Glutamatergic neuron (in vitro differentiated cells): Measurements from ENCODE around the gene CCT6A. TPM values are rescaled to one million over a fixed set of nuclear protein-coding genes. Genes with fewer than 3 reads are reported as not detected.
"Not testable (repeated sequence)": the region's sequence is repeated elsewhere in the genome, so short reads cannot be mapped to it uniquely, and the experiment has no call there.

Experiments used
- DNase-seq: peaks from one replicate; pipeline ENCODE4 v3.0.0; 2022
- H3K27ac Mint-ChIP-seq: one replicate; pipeline ENCODE4 v1.8.0; 2020; ENCODE audit warnings: mild to moderate bottlenecking, mixed read lengths, inconsistent platforms; ENCODE audit not compliant: unreplicated experiment
- H3K27me3 Mint-ChIP-seq: one replicate; pipeline ENCODE4 v1.8.0; 2020; ENCODE audit warnings: mild to moderate bottlenecking, moderate library complexity, mixed read lengths, inconsistent platforms; ENCODE audit not compliant: unreplicated experiment
- H3K36me3 Mint-ChIP-seq: one replicate; pipeline ENCODE4 v1.8.0; 2020; ENCODE audit warnings: mild to moderate bottlenecking, mixed read lengths, inconsistent platforms; ENCODE audit not compliant: unreplicated experiment
- H3K4me1 Mint-ChIP-seq: one replicate; pipeline ENCODE4 v1.8.0; 2020; ENCODE audit warnings: mild to moderate bottlenecking, low read depth, mixed read lengths, inconsistent platforms; ENCODE audit not compliant: unreplicated experiment
- H3K4me3 Mint-ChIP-seq: one replicate; pipeline ENCODE4 v1.8.0; 2020; ENCODE audit warnings: mild to moderate bottlenecking, mixed read lengths, inconsistent platforms; ENCODE audit not compliant: unreplicated experiment
- H3K9me3 Mint-ChIP-seq: one replicate; pipeline ENCODE4 v1.8.0; 2020; ENCODE audit warnings: mild to moderate bottlenecking, moderate library complexity, mixed read lengths, inconsistent platforms; ENCODE audit not compliant: unreplicated experiment
- CTCF ChIP-seq: fragments of 200-600 bp; sonication (generic); IDR thresholded peaks from one replicate; pipeline ENCODE4 v1.5.0; 2021; ENCODE audit not compliant: partially characterized antibody, unreplicated experiment
- total RNA-seq: library from RNA; stranded (reverse); fragmentation: NEBNext Ultra II Directional; extraction: Animal tissue kit (Norgen Biotek cat#: 25700); gene quantifications from one replicate; pipeline ENCODE4 v1.2.1, GENCODE V29; 2021; ENCODE audit not compliant: unreplicated experiment

CCT6A gene
- total RNA-seq, 1 donor from 2014 or later, result 203 TPM

GRCh38 chr7:56106108-56107073, 54.8 kb downstream of the CCT6A start, which contains the start of gene CHCHD2:
CHCHD2 (minus strand) TSS chr7:56106476; CDS start chr7:56106413, 63 bp downstream.
- Mint-ChIP-seq H3K9me3 (peaks cover 12% of the 10 kb centered on the region), H3K27ac (no peak within 1 kb of the TSS), H3K4me1 (no peaks in the 10 kb centered on the region), H3K36me3 (peaks cover 4% of the 10 kb centered on the region), H3K4me3 (no peak within 1 kb of the TSS), H3K27me3 (no peaks in the 10 kb centered on the region)
- DNase-seq, result no peak
- no peak for TF ChIP-seq CTCF

- H3K4me3 Mint-ChIP-seq, result no peak overlapping the region
- TF ChIP-seq CTCF, result no peak
- H3K36me3 Mint-ChIP-seq, result peaks cover 4% of the 10 kb centered on the region
- no peak overlapping the region for H3K27ac Mint-ChIP-seq
- no peaks in the 10 kb centered on the region for H3K27me3 Mint-ChIP-seq
- H3K4me1 Mint-ChIP-seq, result no peaks in the 10 kb centered on the region
- peaks cover 12% of the 10 kb centered on the region for H3K9me3 Mint-ChIP-seq
- no peak for DNase-seq
Observed at GRCh38 chr7:56107954-56108258, 56.3 kb downstream of the CCT6A start.

GRCh38 chr7:56110611-56111010, 59.0 kb downstream of the CCT6A start:
- no peaks in the 10 kb centered on the region for H3K4me1 Mint-ChIP-seq
- H3K27ac Mint-ChIP-seq, result no peak overlapping the region
- H3K36me3 Mint-ChIP-seq, result peaks cover 4% of the 10 kb centered on the region
- no peak for TF ChIP-seq CTCF
- H3K27me3 Mint-ChIP-seq, result no peaks in the 10 kb centered on the region
- DNase-seq, result no peak
- peaks cover 15% of the 10 kb centered on the region for H3K9me3 Mint-ChIP-seq
- H3K4me3 Mint-ChIP-seq, result no peak overlapping the region

- not testable (repeated sequence) for DNase-seq, H3K9me3 Mint-ChIP-seq, H3K4me1 Mint-ChIP-seq, H3K27ac Mint-ChIP-seq, H3K36me3 Mint-ChIP-seq, H3K27me3 Mint-ChIP-seq, H3K4me3 Mint-ChIP-seq
Observed at GRCh38 chr7:56112244-56112643, 60.7 kb downstream of the CCT6A start.

Other genes starting within 250 kb of the CCT6A start
- gene SEPTIN14, start 189.0 kb upstream of the CCT6A start, total RNA-seq, result not detected
- gene ZNF713, start 164.3 kb upstream of the CCT6A start, total RNA-seq, result 13.2 TPM
- gene MRPS17, start 99.9 kb upstream of the CCT6A start, total RNA-seq, result 13.4 TPM
- 39.6 TPM for gene NIPSNAP2, start 87.2 kb upstream of the CCT6A start, total RNA-seq
- gene PSPH, start 321 bp upstream of the CCT6A start, total RNA-seq, result 51.6 TPM
- 59.3 TPM for gene SUMF2, start 12.5 kb downstream of the CCT6A start, total RNA-seq
- gene PHKG1, start 41.2 kb downstream of the CCT6A start, total RNA-seq, result not detected
- gene CHCHD2, start 54.7 kb downstream of the CCT6A start, total RNA-seq, result not detected
- gene NUPR2, start 64.7 kb downstream of the CCT6A start, total RNA-seq, result not detected